GM15510 (cell line): Measurements from ENCODE around the gene CBLN2.

ENCODE experiments used
- POLR2A ChIP-seq: IDR thresholded peaks from 3 replicates; pipeline ENCODE4 v1.6.1; 2011; ENCODE audit warnings: borderline replicate concordance; ENCODE audit not compliant: insufficient read length; ENCODE audit errors: extremely low read depth

CBLN2 gene

GRCh38 chr18:72502671-72503431 is 41.3 kb downstream of the CBLN2 start:
- no peak for TF ChIP-seq POLR2A

GRCh38 chr18:72492497-72492896 is 51.6 kb downstream of the CBLN2 start:
- TF ChIP-seq POLR2A: no peak
